H1 (cell line): ENCODE measurements around the gene CACNB4. TPM values are rescaled to one million over a fixed set of nuclear protein-coding genes. Genes with fewer than 3 reads are reported as not detected.

ENCODE experiments used
- polyA plus RNA-seq, 7 experiments: library from polyadenylated mRNA; depleted of rRNA in 3 of 7; stranded (reverse) in 5 of 7; unstranded in 2 of 7; fragments of >200 nt in 5 of 7; fragments of 200-250 nt in 2 of 7; gene quantifications; 1 replicate in 5 of 7; 2 replicates in 1 of 7; 4 replicates in 1 of 7; pipeline versions ENCODE4 v1.2.1 to v1.2.3, GENCODE V29; 2011 to 2013; ENCODE audit warnings: missing spikeins in 2 of 7, mixed read lengths in 2 of 7
- small RNA-seq: library from polyadenylated mRNA; stranded (forward); fragments of <200 nt; extraction: miRNeasy Mini kit (QIAGEN cat#:217004); gene quantifications from one replicate; pipeline ENCODE3, GENCODE V24; 2013; ENCODE audit not compliant: insufficient read depth
- total RNA-seq: library from RNA; stranded (reverse); fragmentation: NEBNext Ultra II Directional; extraction: Animal tissue kit (Norgen Biotek cat#: 25700); gene quantifications from 2 replicates; pipeline ENCODE4 v1.2.1, GENCODE V29; 2021

CACNB4 gene
- total and polyA plus RNA-seq, 2 of the 8 experiments (the other 6 are each of a cell fraction or from before 2014, with no cell fraction given) = 2.0 to 4.0 TPM

Small RNA genes lying within 50 kb of the gene (small RNA-seq; reads per million reads assigned to genes)
- not detected for gene RPL30P2

Other genes with a start within 250 kb of the CACNB4 start
- 9.4 and 9.9 TPM in 2 replicates for gene STAM2, start 76.7 kb upstream of the CACNB4 start, total RNA-seq
- 3.2 and 5.4 TPM in 2 replicates for gene STAM2, start 76.7 kb upstream of the CACNB4 start, polyA plus RNA-seq (2011; rRNA removed)
- gene FMNL2, start 236.1 kb upstream of the CACNB4 start, total RNA-seq = 45.1 and 45.9 TPM in 2 replicates
- gene FMNL2, start 236.1 kb upstream of the CACNB4 start, polyA plus RNA-seq (2011; rRNA removed) = 8.9 and 15.5 TPM in 2 replicates